Hepatocyte (in vitro differentiated cells): ENCODE data around the gene DYNC2H1.

Experiments
- CTCF ChIP-seq: fragments of 200-600 bp; sonication (generic); IDR thresholded peaks from 2 replicates; pipeline ENCODE4 v1.5.1; 2016; ENCODE audit warnings: antibody characterized with exemption, mild to moderate bottlenecking; ENCODE audit not compliant: poor library complexity
- EZH2phosphoT487 ChIP-seq: fragments of 200-600 bp; sonication (generic); IDR thresholded peaks from one replicate; pipeline ENCODE4 v1.6.1; 2018; ENCODE audit warnings: antibody characterized with exemption, mild to moderate bottlenecking, low read depth, moderate library complexity; ENCODE audit not compliant: unreplicated experiment, severe bottlenecking

DNA sequence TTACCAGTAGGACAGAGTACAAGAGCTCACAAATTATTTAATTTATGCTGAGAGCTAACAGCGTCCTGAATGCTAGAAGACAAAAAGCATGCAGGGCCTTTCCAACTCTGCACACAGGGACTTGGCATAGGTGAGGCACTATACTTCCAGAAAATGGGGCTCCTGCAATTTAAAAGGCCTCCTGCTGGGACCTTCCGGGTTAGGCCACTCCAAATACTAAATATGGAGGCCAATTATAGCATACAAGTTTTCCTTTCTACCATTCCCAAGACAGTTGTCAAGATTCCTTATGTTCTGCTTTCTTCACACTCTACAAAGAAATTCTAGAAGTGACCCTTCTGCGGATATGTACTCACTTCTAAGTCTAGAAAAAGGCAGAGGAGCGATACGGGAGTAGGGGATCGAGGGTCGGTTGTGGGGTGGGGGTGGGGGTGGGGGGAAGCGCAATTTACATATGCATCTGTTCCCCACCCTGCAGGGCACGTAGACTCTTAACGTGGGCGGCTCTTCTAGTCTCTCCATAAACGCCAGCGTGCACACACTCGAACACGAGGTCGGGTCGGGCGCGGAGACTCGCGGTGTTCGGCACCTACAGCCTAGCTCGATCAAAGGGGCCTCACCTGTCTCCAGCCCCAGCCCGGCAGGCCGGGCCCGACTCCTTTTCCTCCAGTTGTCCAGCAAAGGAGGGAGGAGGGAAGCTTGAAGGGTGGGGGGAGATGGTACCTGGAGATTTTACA, 18.0 kb upstream of the DYNC2H1 start:
- no peak for TF ChIP-seq CTCF
- TF ChIP-seq EZH2phosphoT487: no peak
